ENCODE measurements around the gene WSB1.

The WSB1 gene

DNA sequence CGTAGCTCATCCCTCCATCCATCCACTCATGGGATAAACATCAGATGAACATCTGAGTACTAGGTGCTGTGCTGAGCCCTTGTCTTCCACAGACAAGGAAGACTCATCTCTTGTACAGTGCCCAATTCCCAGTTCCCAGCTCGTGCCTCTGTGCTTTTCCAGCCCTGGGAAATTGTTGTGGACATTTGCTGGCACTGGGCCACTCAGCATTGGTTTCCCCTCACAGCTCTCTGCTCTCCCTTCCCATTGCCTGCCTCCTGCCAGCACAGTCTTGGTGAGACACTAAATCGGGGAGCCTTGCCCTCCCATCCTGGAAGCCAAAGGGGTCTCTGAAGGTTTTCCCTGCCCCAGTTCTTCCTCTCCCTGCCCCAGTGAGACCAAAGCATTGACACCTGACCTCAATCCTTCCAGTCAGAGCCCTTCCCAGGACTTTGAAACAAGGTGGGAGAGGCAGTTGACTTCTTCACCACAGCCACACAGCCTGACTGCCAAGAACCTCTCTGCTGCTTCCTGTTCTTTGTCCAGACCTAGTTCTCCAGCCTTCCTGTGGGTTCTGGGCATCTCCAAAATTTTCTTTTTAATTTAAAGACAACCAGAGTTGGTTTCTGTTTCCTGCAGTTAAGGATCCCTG lies 50.2 kb downstream of the WSB1 start:
- Histone ChIP-seq H3K9ac (ENCODE audit: low read length) (no peak overlapping the region), H3K79me2 (ENCODE audit: insufficient read depth, low read length) (no peaks in the 10 kb centered on the region), H3F3A (ENCODE audit: insufficient read depth) (peaks cover 21% of the 10 kb centered on the region), H3K27ac (ENCODE audit: low read depth, low read length) (no peak overlapping the region), H2AFZ (ENCODE audit: low read depth, low read length, severe bottlenecking) (no peak overlapping the region), H3K4me2 (ENCODE audit: low read depth, low read length, poor library complexity, severe bottlenecking) (no peak overlapping the region), H3K36me3 (ENCODE audit: low read length) (no peaks in the 10 kb centered on the region), H3K9me3 (ENCODE audit: insufficient read depth, low read length) (no peaks in the 10 kb centered on the region), H3K9me2 (replicated peaks; ENCODE audit: insufficient read depth, low read length) (no peaks in the 10 kb centered on the region), H3K4me3 (ENCODE audit: insufficient read depth, low read length, poor library complexity, severe bottlenecking) (no peak overlapping the region), H3K27me3 (ENCODE audit: low read length) (no peaks in the 10 kb centered on the region), H4K20me1 (ENCODE audit: low read depth, low read length) (no peaks in the 10 kb centered on the region)
- no peak for TF ChIP-seq EZH2phosphoT487 (conservative IDR thresholded peaks at IDR 0.05; ENCODE audit: low read length)
- TF ChIP-seq, protein P1, sequence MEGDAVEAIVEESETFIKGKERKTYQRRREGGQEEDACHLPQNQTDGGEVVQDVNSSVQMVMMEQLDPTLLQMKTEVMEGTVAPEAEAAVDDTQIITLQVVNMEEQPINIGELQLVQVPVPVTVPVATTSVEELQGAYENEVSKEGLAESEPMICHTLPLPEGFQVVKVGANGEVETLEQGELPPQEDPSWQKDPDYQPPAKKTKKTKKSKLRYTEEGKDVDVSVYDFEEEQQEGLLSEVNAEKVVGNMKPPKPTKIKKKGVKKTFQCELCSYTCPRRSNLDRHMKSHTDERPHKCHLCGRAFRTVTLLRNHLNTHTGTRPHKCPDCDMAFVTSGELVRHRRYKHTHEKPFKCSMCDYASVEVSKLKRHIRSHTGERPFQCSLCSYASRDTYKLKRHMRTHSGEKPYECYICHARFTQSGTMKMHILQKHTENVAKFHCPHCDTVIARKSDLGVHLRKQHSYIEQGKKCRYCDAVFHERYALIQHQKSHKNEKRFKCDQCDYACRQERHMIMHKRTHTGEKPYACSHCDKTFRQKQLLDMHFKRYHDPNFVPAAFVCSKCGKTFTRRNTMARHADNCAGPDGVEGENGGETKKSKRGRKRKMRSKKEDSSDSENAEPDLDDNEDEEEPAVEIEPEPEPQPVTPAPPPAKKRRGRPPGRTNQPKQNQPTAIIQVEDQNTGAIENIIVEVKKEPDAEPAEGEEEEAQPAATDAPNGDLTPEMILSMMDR (IDR thresholded peaks at IDR 0.05; ENCODE audit: insufficient read depth, low read length, poor library complexity, severe bottlenecking), result no peak

- Histone ChIP-seq H4K20me1 (ENCODE audit: low read depth, low read length) (no peaks in the 10 kb centered on the region), H2AFZ (ENCODE audit: low read depth, low read length, severe bottlenecking) (no peak overlapping the region), H3K4me2 (ENCODE audit: low read depth, low read length, poor library complexity, severe bottlenecking) (no peak overlapping the region), H3K9ac (ENCODE audit: low read length) (no peak overlapping the region), H3F3A (ENCODE audit: insufficient read depth) (peaks cover 12% of the 10 kb centered on the region), H3K27me3 (ENCODE audit: low read length) (no peaks in the 10 kb centered on the region), H3K9me3 (ENCODE audit: insufficient read depth, low read length) (no peaks in the 10 kb centered on the region), H3K9me2 (replicated peaks; ENCODE audit: insufficient read depth, low read length) (no peaks in the 10 kb centered on the region), H3K79me2 (ENCODE audit: insufficient read depth, low read length) (no peaks in the 10 kb centered on the region), H3K36me3 (ENCODE audit: low read length) (no peaks in the 10 kb centered on the region), H3K27ac (ENCODE audit: low read depth, low read length) (no peak overlapping the region), H3K4me3 (ENCODE audit: insufficient read depth, low read length, poor library complexity, severe bottlenecking) (no peak overlapping the region)
- TF ChIP-seq, protein P1 (IDR thresholded peaks at IDR 0.05; ENCODE audit: insufficient read depth, low read length, poor library complexity, severe bottlenecking), result no peak
- TF ChIP-seq EZH2phosphoT487 (conservative IDR thresholded peaks at IDR 0.05; ENCODE audit: low read length), result no peak
Observed at GRCh38 chr17:27345141-27345904, 51.4 kb downstream of the WSB1 start.

DNA sequence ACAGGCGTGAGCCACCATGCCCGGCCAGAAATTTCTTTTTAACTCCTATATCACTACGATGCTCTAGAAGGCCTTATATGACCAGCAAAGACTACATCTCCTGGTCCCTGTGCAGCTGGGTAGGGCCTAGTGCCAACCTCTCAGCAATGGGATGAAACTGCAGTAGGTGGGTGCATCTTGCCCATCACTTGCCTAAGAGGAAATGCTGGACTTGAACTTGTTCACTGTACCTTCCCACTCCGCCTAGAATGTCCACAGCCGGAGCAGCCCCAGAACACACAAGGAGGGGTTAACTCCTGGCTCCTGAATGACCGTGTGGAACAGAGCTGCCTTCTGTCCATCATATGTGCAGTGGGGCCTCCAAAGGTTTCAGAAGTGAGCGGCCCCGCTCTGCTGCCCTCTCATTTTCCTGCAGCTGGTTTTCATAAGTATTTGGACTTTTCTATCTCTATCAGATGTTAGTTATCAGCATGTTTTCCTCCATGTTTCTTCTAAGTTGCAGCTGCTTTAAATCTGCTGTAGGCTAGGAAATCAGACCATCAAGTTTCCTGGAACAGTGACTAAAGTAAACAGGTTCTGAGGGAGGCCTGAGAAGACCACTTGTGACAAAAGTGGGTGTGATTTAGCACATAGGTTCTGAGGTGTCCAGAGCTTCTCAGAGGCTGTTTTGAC lies 52.5 kb downstream of the WSB1 start:
- Histone ChIP-seq H3K36me3 (ENCODE audit: low read length) (no peaks in the 10 kb centered on the region), H3F3A (ENCODE audit: insufficient read depth) (peaks cover 11% of the 10 kb centered on the region), H4K20me1 (ENCODE audit: low read depth, low read length) (no peaks in the 10 kb centered on the region), H3K9me3 (ENCODE audit: insufficient read depth, low read length) (no peaks in the 10 kb centered on the region), H3K9me2 (replicated peaks; ENCODE audit: insufficient read depth, low read length) (no peaks in the 10 kb centered on the region), H3K4me2 (ENCODE audit: low read depth, low read length, poor library complexity, severe bottlenecking) (no peak overlapping the region), H3K27ac (ENCODE audit: low read depth, low read length) (0 out of 2 replicates have a peak overlapping the region, but pooled peaks have one; percentile 27), H3K4me3 (ENCODE audit: insufficient read depth, low read length, poor library complexity, severe bottlenecking) (no peak overlapping the region), H2AFZ (ENCODE audit: low read depth, low read length, severe bottlenecking) (no peak overlapping the region), H3K9ac (ENCODE audit: low read length) (0 out of 2 replicates have a peak overlapping the region, but pooled peaks have one; percentile 9), H3K27me3 (ENCODE audit: low read length) (no peaks in the 10 kb centered on the region), H3K79me2 (ENCODE audit: insufficient read depth, low read length) (no peaks in the 10 kb centered on the region)
- TF ChIP-seq, protein P1 (IDR thresholded peaks at IDR 0.05; ENCODE audit: insufficient read depth, low read length, poor library complexity, severe bottlenecking), result no peak
- TF ChIP-seq EZH2phosphoT487 (conservative IDR thresholded peaks at IDR 0.05; ENCODE audit: low read length), result no peak
